Mesodermal cell (in vitro differentiated cells): ENCODE measurements around the gene MIOX.

ENCODE experiments used
- H3K27ac ChIP-seq: 2 replicates; pipeline ENCODE4 v1.7.0; 2013; ENCODE audit warnings: mild to moderate bottlenecking, low read depth, low read length, moderate library complexity; ENCODE audit not compliant: severe bottlenecking
- H3K36me3 ChIP-seq: 2 replicates; pipeline ENCODE4 v1.7.1; 2013; ENCODE audit warnings: mild to moderate bottlenecking, low read length, moderate library complexity; ENCODE audit not compliant: control insufficient read depth, insufficient read depth
- H3K4me1 ChIP-seq: one replicate; pipeline ENCODE4 v1.7.1; 2013; ENCODE audit warnings: mild to moderate bottlenecking, low read length; ENCODE audit not compliant: insufficient read depth, control insufficient read depth, poor library complexity, severe bottlenecking
- H3K4me3 ChIP-seq: 2 replicates; pipeline ENCODE4 v1.7.0; 2013; ENCODE audit warnings: low read length, control low read depth, mild to moderate bottlenecking; ENCODE audit not compliant: insufficient read depth, poor library complexity, severe bottlenecking; ENCODE audit errors: extremely low read depth
- H3K9me3 ChIP-seq: 2 replicates; pipeline ENCODE4 v1.7.1; 2013; ENCODE audit warnings: mild to moderate bottlenecking, low read length, moderate library complexity; ENCODE audit not compliant: control insufficient read depth
- WGBS, 2 experiments: methylation state at CpG; one replicate each; pipeline ENCODE4 v1.1.5; 2013; ENCODE audit warnings: missing lambda C conversion rate in 2 of 2; ENCODE audit not compliant: insufficient coverage in 2 of 2; 5-methylcytosine and 5-hydroxymethylcytosine counted together

Gene MIOX

GRCh38 chr22:50502096-50502495 is 15.4 kb downstream of the MIOX start:
- Histone ChIP-seq H3K9me3 (no peaks in the 10 kb centered on the region), H3K4me3 (no peak overlapping the region), H3K36me3 (peaks cover 20% of the 10 kb centered on the region), H3K27ac (no peak overlapping the region), H3K4me1 (peaks cover 7% of the 10 kb centered on the region)
- WGBS, 2 experiments = 94 to 98% methylated on average over 6 of the region's 6 CpGs

- Histone ChIP-seq H3K4me3 (no peak overlapping the region), H3K4me1 (peaks cover 7% of the 10 kb centered on the region), H3K9me3 (no peaks in the 10 kb centered on the region), H3K27ac (no peak overlapping the region), H3K36me3 (peaks cover 20% of the 10 kb centered on the region)
- WGBS, 2 experiments = 92 to 96% methylated on average over 19 to 23 of the region's 24 CpGs
Measured at GRCh38 chr22:50502628-50503474, 16.2 kb downstream of the MIOX start.

GRCh38 chr22:50503475-50504145 is 17.0 kb downstream of the MIOX start:
- Histone ChIP-seq H3K4me3 (no peak overlapping the region), H3K4me1 (peaks cover 7% of the 10 kb centered on the region), H3K27ac (no peak overlapping the region), H3K36me3 (peaks cover 20% of the 10 kb centered on the region), H3K9me3 (no peaks in the 10 kb centered on the region)
- WGBS, 2 experiments = 94 to 98% methylated on average over 7 to 10 of the region's 26 CpGs

GRCh38 chr22:50504369-50505211 is 17.9 kb downstream of the MIOX start:
- H3K36me3 ChIP-seq = peaks cover 20% of the 10 kb centered on the region
- H3K9me3 ChIP-seq = no peaks in the 10 kb centered on the region
- no peak overlapping the region for H3K27ac ChIP-seq
- H3K4me3 ChIP-seq = no peak overlapping the region
- H3K4me1 ChIP-seq = peaks cover 13% of the 10 kb centered on the region
- WGBS, 2 experiments = 95 to 96% methylated on average over 31 to 34 of the region's 44 CpGs

GRCh38 chr22:50505276-50505775 is 18.7 kb downstream of the MIOX start:
- Histone ChIP-seq H3K27ac (no peak overlapping the region), H3K9me3 (no peaks in the 10 kb centered on the region), H3K4me3 (no peak overlapping the region), H3K4me1 (peaks cover 13% of the 10 kb centered on the region), H3K36me3 (peaks cover 24% of the 10 kb centered on the region)
- 89 to 90% methylated on average over 12 to 13 of the region's 14 CpGs for WGBS, 2 experiments

- Histone ChIP-seq H3K4me1 (peaks cover 13% of the 10 kb centered on the region), H3K9me3 (no peaks in the 10 kb centered on the region), H3K36me3 (peaks cover 24% of the 10 kb centered on the region), H3K27ac (no peak overlapping the region), H3K4me3 (peak overlapping the region; percentile 82)
- WGBS, 2 experiments = 90 to 92% methylated on average over 40 of the region's 41 CpGs
Measured at GRCh38 chr22:50505776-50506610, 19.3 kb downstream of the MIOX start.

GRCh38 chr22:50506611-50507420 is 20.2 kb downstream of the MIOX start:
- Histone ChIP-seq H3K36me3 (peaks cover 25% of the 10 kb centered on the region), H3K4me1 (peaks cover 13% of the 10 kb centered on the region), H3K27ac (peak overlapping the region; percentile 29), H3K9me3 (no peaks in the 10 kb centered on the region), H3K4me3 (peak overlapping the region; percentile 82)
- WGBS, 2 experiments = 42 to 56% methylated on average over 13 to 16 of the region's 21 CpGs

GRCh38 chr22:50507421-50507990 is 20.8 kb downstream of the MIOX start, which contains the start of gene LMF2:
Gene LMF2 (minus strand): TSS chr22:50507702. CDS start chr22:50507675, 27 bp downstream.
- peak within 1 kb of the TSS; percentile 82 for H3K4me3 ChIP-seq
- H3K4me1 ChIP-seq = peaks cover 13% of the 10 kb centered on the region
- H3K9me3 ChIP-seq = no peaks in the 10 kb centered on the region
- peaks cover 32% of the 10 kb centered on the region for H3K36me3 ChIP-seq
- peak within 1 kb of the TSS; percentile 94 for H3K27ac ChIP-seq
- 0 to 1% methylated on average over 19 to 24 of the region's 62 CpGs for WGBS, 2 experiments
